A549 treated with Mapracorat at 1 μM for 4 hours (cell line): ENCODE data around the gene RIPPLY3. TPM values are rescaled to one million over a fixed set of nuclear protein-coding genes. Genes with fewer than 3 reads are reported as not detected.

ENCODE experiments used
- total RNA-seq: library from RNA; stranded (reverse); fragments of 200-300 nt; extraction: Qiagen RNA extraction; gene quantifications from 5 replicates; pipeline ENCODE4 v1.2.3, GENCODE V29; 2022

Gene RIPPLY3
- total RNA-seq, result 0.30 to 0.78 TPM (median 0.47 TPM) in 5 replicates

GRCh38 chr21:37006486-37007291 is at the start of gene RIPPLY3:
TSS of gene RIPPLY3 (plus strand) at chr21:37006702. CDS start at chr21:37006773, 71 bp downstream.

GRCh38 chr21:36966066-36966820 is 40.3 kb upstream of the RIPPLY3 start, which contains the start of gene HLCS:
TSS of gene HLCS (minus strand) at chr21:36966669. CDS start at chr21:36966638, 31 bp downstream.

Other genes starting within 250 kb of the RIPPLY3 start
- gene HLCS, start 40.0 kb upstream of the RIPPLY3 start, total RNA-seq, result 5.3 to 7.4 TPM (median 6.7 TPM) in 5 replicates
- 13.6 to 18.4 TPM (median 16.0 TPM) in 5 replicates for gene PIGP, start 66.4 kb downstream of the RIPPLY3 start, total RNA-seq
- gene TTC3, start 66.6 kb downstream of the RIPPLY3 start, total RNA-seq, result 24.3 to 38.4 TPM (median 30.1 TPM) in 5 replicates